KBM-7 (cell line): Measurements from ENCODE around the gene COLQ.

Experiments used
- DNase-seq: peaks from one replicate; pipeline ENCODE4 v3.0.0-alpha.2; 2015
- in situ Hi-C: fragments of 300-500 bp; cut with MboI; formaldehyde crosslinking; loops from 2 replicates; pipeline ENCODE4 v1.14.3; 2020; ENCODE audit warnings: low sequenced_read_pairs, low pct_unique_long_range_greater_than_20kb, mixed read lengths

COLQ gene

DNA sequence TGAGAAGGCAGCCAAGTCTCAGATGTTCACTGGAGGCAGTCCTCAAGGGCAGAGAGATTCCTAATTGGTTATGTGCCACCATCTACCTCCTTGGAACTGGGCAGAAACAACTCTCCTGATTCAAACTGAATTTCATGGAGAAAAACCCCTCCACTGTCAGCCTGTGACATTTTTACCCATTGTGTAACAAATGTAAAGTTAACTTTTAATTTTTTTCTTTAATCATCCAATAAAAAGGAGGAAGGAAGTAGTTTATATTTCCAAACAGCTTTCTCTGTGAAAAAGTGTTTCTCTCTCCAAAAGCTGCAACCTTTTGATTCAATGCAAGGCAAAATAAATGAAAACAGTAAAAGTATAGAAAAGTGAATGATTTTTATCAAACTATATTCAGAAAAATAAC, 510 bp upstream of the COLQ start:
- in situ Hi-C loops: no loop called here
- DNase-seq: no peak

DNA sequence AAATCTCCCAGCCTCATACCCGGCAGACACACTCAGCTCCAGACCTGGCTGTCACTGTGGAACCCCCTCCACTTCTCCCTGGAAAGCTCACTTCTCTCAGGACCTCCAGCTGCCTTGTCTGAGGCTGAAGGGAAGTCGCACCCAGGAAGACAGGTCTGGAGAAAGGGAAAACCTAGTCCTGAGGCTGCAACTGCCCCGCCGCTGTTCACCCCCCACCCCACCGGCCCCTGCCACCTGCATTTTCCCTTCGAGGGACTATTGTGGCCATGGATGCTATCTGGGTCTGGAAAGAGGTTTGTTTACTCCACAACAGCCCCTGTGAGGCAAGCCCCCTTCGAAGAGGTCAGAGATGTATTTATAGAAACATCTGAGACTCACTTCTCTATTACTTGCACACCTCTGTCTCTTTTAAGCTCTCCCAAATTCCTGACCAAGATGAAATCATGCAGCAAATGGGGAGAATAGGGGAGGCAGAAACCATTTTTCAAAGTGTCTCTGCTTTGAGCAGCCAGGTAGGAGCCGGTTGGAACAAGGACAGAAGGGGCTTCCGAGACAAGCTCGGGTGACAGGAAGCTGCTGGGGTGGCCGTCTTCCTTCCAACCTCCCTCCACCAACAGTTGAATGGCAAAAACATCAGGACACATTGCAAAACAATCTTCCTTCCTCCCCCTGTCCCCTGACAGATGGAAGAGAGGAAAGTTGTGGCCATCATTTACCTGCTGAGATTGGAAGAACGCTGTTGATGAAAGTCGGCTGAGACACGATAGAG, 518 bp downstream of the COLQ start:
- in situ Hi-C loops: no loop called here
- peak; percentile 53 for DNase-seq

DNA sequence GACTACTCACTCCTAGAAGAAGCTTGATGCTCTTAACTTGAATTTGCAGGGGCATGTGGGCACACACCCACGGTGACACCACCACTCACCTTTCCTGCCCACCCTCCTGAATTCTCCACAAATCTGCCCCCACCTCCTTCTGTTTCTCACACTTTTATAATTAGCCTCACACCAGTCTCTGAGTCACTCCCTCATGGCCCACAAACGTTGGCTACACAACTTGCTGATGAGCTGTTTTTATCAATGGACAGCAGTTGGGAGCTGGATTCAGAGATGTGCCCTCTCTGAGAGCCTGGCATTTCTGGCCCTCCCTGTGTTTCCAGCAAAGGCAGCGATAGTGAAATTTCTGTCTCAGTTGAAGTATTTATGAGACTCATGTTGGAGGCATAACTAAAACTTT, 1.3 kb downstream of the COLQ start:
- in situ Hi-C loops: no loop called here
- DNase-seq: no peak

- in situ Hi-C loops: no loop called here
- DNase-seq: no peak
Observed at GRCh38 chr3:15519096-15519495, 2.4 kb downstream of the COLQ start.

DNA sequence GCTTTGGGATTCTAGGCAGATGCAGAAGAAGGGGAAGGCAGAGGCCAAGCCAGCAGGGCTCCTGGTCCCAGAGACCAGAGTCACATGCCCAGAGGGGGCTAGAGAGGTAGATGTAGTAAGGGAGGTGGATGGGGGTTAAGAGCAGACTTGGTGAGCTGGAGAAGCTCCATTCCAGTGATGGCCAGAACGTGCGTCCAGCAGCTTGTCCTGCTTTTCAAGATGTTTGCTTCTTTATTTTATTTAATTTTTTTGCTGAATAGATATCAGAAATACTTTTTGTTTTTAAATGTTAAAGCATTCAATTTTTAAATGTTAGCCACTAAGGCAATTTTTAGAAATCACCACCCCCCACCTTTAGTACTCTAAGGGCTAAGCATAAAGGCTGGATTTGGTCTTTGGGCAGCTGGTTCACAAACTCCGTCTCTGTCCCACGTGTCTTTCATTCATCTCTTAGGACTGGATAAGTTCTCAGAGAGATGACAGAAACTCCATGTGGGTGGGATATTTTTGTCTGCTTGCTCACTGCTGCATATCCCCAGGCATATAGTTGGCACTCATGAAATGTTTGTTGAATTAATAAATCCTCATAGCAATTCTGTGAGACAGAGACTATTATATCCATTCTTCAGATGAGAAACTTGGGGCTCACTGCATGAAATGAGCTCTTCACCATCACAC, 6.7 kb downstream of the COLQ start:
- in situ Hi-C loops: no loop called here

GRCh38 chr3:15513810-15514662, 7.5 kb downstream of the COLQ start:
- in situ Hi-C loops: no loop called here
- DNase-seq: no peak

More for the DNA sequence above, 6.7 kb downstream of the COLQ start:
- no peak for DNase-seq

DNA sequence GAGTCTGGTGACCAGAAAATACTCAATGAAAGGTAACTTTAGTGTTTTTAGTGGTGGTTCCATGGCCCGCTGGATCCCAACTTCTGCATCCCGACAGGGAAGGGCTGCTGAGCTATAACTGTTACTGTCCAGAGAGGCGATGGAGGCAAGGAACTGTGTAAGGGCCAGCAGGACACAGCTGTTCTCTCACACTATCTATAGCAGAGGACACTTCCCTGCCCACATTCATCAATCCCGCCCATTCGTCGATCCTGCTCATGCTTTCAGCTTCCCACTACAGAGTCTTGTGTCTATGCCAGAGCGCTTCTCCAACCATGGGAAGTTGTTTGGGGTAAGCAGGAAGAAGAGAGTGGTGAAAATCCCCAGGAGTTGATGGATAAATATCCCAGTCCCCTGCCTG, 8.4 kb downstream of the COLQ start:
- DNase-seq: no peak
- in situ Hi-C loops: no loop called here

GRCh38 chr3:15512166-15512565, 9.3 kb downstream of the COLQ start:
- DNase-seq: no peak
- in situ Hi-C loops: no loop called here

DNA sequence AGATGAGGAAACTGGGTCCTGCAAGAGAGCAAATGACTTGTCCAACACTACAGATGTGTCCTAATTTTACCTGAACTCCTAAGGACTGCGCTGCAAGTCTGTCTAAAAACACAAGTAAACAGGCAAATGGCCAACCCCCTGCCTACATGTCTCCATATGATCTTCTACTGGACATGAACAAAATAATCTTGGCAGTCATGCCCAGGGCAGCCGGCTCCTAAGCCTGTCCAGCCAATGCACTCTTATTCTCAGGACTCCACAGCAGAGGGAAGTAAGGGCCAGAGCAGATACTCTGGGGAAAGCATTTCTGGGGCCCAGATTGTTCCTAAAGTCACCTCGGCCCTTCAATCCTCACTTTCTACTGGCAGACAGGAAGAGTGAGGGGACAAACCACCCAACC, 10.3 kb downstream of the COLQ start:
- DNase-seq: no peak
- in situ Hi-C loops: no loop called here

DNA sequence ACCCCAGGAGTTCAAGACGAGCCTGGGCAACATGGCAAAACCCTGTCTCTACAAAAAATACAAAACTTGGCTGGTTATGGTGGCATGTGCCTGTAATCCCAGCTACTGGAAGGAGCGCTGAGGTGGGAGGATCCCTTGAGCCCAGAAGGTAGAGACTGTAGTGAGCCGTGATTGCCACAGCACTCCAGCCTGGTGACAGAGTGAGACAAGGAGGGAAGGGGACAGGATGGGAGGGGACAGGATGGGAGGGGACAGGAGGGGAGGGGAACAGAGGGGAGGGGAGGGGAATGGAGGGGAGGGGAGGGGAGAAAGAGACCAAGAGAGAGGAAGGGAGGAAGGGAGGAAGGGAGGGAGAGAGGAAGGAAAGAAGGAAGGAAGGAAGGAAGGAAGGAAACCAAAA, 11.0 kb downstream of the COLQ start:
- in situ Hi-C loops: no loop called here
- no peak for DNase-seq

GRCh38 chr3:15506571-15506970, 14.9 kb downstream of the COLQ start:
- DNase-seq: no peak
- in situ Hi-C loops: no loop called here

DNA sequence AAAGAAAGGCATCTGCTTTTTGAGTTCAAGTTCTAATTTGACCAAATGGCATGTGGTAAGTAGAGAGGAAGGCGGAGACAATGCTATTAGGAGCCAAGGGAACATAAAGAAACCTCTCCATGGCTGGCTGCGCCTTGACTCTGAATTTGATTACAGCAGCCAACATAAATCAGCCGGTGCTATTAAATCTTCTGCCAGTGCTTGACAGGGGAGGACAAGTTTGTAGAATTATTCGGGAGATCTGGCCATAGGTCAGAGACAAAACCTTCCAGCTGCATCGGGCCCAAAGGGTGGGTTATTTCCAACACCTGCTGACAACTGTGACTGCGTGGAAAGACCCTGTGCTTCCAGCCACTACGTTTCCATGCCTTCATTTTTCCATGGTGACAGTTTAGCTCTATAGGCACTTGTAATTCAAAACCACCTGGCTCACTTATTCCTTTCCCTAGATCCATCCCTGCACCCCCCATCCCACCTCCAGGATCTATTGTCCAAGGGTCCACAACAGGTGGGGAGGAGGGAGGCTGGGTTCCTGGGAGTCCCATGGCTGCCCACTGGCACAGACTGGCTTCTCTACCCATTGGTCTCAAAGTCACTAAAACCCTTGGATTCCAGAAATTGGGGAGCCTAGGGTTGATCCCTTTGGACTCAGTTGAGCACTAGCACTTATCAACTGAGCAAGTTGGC, 15.9 kb downstream of the COLQ start:
- no peak for DNase-seq
- in situ Hi-C loops: no loop called here

GRCh38 chr3:15502616-15503015, 18.9 kb downstream of the COLQ start:
- DNase-seq: no peak
- in situ Hi-C loops: no loop called here

DNA sequence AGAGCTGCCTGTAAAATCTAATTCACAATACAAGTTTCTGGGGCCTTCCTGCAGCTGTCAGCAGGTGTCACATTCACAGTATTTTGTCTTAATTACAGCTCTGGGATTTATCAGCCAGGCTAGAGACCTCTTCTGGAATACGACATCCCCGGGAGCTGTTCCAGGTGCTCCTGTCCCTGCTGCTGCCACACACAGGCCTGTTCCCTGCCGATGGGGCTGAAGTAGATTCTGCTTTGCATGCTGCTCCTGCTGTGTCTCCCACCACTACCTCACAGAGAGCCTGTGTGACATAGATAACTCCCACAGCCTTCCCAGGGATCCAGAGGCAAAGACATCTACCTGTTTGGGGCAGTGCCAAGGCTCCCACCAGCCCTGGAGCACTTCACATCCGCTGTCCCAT, 20.4 kb downstream of the COLQ start:
- no peak for DNase-seq
- in situ Hi-C loops: no loop called here

DNA sequence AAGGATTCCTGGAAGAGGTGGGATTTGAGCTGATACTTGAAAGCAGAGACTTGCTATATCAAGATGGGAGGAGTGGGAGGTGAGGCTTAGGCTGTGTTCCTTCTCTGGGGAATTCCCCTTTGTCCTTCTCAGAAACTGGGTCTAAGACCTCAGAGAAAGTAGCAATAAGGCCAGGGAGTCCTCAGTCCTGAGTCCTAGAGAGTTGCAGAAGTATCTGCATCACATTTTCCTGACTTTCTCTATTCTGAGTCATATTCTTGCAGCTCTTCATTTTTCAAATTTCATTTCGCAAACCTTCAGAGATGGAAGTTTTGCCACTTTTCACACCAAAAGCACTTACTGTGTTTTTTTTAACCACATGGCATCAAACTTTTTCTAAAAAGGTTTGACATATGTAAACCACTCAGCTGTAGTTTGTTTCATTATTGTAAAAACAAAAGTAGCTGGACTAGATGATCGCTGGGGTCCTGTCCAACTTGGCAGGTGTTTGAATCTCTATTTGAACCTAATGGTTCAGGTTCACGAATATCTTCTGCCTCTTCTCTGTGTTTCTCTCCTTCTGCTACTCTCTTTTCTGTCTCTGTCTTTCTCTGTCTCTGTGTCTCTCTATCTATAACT, 21.3 kb downstream of the COLQ start:
- DNase-seq: no peak
- in situ Hi-C loops: no loop called here

DNA sequence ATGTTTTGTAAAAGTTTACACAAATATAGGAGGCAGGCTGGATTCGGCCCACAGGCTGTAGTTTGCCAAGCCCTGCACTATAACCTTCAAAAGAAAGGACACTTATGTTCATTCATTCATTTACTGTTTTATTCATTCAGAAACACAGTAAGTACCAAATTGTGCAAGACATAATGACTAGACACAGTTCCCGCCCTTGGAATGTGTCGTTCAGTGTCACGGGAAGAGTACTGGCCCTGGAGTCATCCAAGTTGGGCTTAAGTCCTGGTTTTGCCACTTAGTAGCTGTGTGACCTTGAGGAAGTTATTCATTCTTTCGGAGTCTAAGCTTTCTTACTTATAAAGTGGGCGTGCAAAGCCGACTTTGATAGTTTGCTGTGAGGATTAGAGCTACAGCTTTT, 22.0 kb downstream of the COLQ start:
- no peak for DNase-seq
- in situ Hi-C loops: no loop called here

- no peak for DNase-seq
- in situ Hi-C loops: no loop called here
Observed at GRCh38 chr3:15498431-15499214, 22.9 kb downstream of the COLQ start.

DNA sequence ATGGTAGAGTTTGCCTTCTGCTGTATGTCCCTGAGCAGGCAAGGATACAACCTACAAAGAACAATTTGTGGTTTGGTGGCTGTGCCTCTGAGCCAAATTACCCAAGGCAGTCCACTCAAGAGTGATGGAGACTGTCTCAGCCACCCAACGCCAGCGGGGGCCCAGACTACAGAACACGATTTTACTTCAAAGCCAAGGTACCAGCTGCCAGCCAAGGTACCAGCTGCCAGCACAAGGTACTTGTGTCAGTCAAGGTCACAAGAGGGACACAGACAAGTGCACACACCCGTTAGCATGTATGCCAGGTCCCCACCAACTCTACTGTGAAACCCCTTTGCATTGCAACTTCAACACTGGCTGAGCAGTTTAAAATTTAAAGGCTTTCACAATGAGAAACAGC, 23.5 kb downstream of the COLQ start:
- in situ Hi-C loops: no loop called here
- no peak for DNase-seq

DNA sequence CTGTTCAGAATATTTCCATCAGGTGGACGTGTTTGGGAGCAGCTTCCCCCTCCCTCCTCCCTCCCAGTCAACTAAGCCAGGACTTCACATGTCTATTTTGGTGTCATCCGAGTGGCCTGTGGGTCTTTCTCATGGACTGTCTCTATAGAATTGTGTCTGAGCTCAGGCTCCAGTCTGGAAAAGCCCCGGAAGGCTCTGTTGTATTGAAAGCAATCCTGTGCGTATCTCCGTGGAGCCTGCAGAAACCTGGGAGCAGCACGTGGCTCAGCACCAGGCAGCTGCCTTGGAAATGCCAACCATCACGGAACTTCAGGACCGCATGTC, 25.2 kb downstream of the COLQ start:
- DNase-seq: no peak
- in situ Hi-C loops: no loop called here
